GM12874 (cell line): ENCODE data around the gene BMPR2.

Source experiments
- TF ChIP-seq, protein P1 (sequence below): IDR thresholded peaks from 2 replicates; pipeline ENCODE4 v1.5.1; 2011; ENCODE audit warnings: low read depth, mild to moderate bottlenecking, control low read depth, low read length, moderate library complexity; ENCODE audit not compliant: insufficient read depth

Gene BMPR2

DNA sequence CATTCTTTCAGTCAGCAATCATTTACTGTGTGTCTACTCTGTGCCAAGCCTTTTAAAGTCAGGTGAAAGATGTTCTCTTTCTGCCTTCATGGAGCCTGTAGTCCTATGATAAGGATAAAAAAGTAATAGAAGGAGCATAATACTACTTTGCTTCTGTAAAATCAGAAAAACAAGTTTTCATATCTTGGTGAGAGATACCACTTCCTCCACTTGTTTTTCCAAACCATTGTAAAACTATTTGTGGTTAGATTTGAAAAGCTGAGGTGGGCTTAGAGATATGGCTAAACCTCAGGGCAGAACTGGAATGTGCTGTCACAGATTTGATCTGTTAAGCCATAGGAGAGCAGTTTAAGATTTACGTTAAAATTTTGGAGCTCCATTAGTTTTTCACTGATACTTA lies 153.9 kb downstream of the BMPR2 start:
- TF ChIP-seq, protein P1, sequence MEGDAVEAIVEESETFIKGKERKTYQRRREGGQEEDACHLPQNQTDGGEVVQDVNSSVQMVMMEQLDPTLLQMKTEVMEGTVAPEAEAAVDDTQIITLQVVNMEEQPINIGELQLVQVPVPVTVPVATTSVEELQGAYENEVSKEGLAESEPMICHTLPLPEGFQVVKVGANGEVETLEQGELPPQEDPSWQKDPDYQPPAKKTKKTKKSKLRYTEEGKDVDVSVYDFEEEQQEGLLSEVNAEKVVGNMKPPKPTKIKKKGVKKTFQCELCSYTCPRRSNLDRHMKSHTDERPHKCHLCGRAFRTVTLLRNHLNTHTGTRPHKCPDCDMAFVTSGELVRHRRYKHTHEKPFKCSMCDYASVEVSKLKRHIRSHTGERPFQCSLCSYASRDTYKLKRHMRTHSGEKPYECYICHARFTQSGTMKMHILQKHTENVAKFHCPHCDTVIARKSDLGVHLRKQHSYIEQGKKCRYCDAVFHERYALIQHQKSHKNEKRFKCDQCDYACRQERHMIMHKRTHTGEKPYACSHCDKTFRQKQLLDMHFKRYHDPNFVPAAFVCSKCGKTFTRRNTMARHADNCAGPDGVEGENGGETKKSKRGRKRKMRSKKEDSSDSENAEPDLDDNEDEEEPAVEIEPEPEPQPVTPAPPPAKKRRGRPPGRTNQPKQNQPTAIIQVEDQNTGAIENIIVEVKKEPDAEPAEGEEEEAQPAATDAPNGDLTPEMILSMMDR, result no peak

DNA sequence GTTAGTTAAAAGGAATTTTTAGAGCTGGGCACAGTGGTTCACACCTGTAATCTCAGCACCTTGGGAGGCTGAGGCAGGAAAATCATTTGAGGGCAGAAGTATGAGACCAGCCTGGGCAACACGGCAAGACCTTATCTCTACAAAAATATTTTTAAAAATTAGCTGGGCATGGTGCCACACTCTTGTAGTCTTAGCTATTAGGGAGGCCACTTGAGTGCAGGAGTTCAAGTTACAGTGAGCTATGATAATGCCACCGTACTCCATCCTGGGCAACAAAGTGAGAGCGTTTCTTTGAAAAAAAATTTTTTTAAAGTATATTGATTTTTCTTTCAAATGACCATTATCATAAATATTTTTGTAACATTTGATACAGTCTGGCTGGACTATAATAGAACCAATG lies 165.0 kb downstream of the BMPR2 start:
- TF ChIP-seq, protein P1, result no peak

DNA sequence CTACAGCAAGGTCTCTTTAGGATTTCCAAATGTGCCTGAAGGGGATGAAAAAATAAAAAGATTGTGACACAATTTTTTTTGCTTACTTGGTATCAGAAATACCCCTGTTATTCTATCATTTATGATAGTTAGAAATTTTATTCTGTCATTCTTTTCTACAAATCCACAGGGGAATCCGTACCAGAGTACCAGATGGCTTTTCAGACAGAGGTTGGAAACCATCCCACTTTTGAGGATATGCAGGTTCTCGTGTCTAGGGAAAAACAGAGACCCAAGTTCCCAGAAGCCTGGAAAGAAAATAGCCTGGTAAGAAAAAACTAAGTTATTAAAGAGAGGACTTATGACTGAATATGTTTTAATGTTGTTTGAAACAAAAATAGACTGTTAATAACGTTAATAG lies 166.0 kb downstream of the BMPR2 start:
- TF ChIP-seq, protein P1, result no peak

DNA sequence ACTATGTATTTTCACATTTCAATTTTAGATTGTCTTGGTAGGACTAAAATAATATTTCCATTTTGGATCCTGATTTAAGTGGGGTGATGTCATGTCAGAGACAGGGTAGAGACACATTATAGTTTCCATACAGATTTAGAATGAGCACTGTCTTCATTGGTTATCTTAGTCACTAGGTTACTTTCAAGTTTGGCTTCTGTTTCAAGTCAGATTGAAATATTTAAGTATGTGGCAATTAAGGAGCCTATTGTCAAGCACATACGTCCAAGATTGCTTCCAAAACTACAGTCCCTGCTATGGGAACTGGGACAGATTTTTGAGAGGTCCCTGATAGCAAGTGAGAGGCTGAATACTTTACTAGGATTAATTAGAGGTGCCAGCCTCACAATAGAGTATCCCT lies 169.4 kb downstream of the BMPR2 start:
- TF ChIP-seq, protein P1, result no peak

DNA sequence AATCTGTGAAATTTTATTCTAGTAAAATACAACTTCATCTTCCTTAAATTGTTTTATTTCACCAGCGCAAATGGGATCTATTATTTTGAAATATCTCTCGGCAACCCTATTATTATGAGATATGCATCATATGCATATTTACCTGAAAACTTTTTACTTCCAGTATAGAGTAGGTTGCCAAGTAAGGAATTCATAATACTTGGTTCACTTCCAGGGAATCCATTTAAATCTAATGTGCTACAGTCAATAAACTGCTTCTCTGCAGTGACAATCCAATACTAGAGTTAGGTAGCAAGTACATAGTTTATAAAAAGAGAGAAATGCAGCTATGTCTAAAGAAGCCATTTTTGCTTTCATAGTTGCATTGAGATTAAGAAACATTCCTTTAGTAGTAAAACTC lies 169.8 kb downstream of the BMPR2 start:
- TF ChIP-seq, protein P1, result no peak

DNA sequence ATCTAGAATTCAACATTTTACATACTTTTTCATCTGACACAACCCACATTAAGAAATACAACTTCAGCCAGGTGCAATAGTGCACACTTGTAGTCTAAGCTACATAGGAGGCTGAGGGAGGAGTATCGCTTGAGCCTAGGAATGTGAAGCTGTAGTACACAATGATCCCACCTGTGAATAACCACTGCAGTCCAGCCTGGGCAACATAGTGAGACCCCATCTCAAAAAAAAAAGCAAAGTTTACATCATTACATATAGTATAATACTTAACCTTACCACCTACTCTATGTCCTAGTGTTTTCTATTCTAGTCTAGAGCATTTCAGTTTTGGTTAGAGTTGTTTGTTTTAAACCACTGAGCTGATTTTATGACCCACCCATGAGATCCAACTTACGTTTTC lies 172.1 kb downstream of the BMPR2 start:
- TF ChIP-seq, protein P1, result no peak

DNA sequence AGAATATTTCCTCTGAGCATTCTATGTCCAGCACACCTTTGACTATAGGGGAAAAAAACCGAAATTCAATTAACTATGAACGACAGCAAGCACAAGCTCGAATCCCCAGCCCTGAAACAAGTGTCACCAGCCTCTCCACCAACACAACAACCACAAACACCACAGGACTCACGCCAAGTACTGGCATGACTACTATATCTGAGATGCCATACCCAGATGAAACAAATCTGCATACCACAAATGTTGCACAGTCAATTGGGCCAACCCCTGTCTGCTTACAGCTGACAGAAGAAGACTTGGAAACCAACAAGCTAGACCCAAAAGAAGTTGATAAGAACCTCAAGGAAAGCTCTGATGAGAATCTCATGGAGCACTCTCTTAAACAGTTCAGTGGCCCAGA lies 179.2 kb downstream of the BMPR2 start:
- TF ChIP-seq, protein P1, result no peak

DNA sequence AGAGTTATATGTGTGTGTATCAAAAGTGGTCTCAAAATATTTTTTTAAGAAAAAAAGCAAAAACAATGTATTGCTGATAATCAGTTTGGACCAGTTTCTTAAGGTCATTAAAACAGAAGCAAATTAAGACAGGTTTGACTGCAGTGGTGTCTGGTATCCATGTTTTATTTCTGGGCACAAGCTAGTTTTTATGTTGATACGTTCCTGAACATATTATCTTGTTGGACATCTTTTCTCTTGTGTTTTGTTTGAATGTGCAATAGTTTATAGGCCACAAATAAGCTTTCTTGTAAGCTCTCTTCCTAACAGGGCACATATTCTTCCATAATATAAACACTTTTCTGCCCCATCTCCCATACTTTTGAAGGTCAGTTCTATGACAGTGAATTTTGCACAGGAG lies 184.1 kb downstream of the BMPR2 start:
- TF ChIP-seq, protein P1, result no peak
